Adrenal gland (tissue), 12 donors: ENCODE data around the gene SPG11. TPM values are rescaled to one million over a fixed set of nuclear protein-coding genes. Genes with fewer than 3 reads are reported as not detected.
A peak's percentile ranks its signal among the peaks of the same experiment; 100 is the strongest.
"Not testable (repeated sequence)": the region's sequence is repeated elsewhere in the genome, so short reads cannot be mapped to it uniquely, and the experiment has no call there.

ENCODE experiments used
- DNase-seq, 7 donors: peaks; one replicate each; pipeline ENCODE4 v3.0.0-alpha.2; 2019 to 2020
- H3K27ac ChIP-seq, 5 donors: fragments of 200-600 bp; sonication (generic) in 4 of 5; 1 replicate in 3 of 5; 2 replicates in 2 of 5; pipeline versions ENCODE4 v1.5.1 to v1.8.0; 2016 to 2020; ENCODE audit warnings: mild to moderate bottlenecking in 1 of 5
- H3K27me3 ChIP-seq: fragments of 200-600 bp; 2 replicates; pipeline ENCODE4 v1.8.0; 2021
- H3K36me3 ChIP-seq, 2 donors: fragments of 200-600 bp; replicated peaks in 1 of 2; 1 replicate in 1 of 2; 2 replicates in 1 of 2; pipeline versions ENCODE4 v1.5.1 to v1.8.0; 2018 to 2022
- H3K4me1 ChIP-seq, 2 donors: fragments of 200-600 bp; replicated peaks in 1 of 2; 1 replicate in 1 of 2; 2 replicates in 1 of 2; pipeline versions ENCODE4 v1.5.1 to v1.8.0; 2018 to 2021
- H3K4me3 ChIP-seq, 4 donors: fragments of 200-600 bp; sonication (generic) in 3 of 4; one replicate each; pipeline ENCODE4 v1.5.1; 2016 to 2018
- H3K9me3 ChIP-seq, 3 donors: fragments of 200-600 bp; sonication (generic) in 1 of 3; replicated peaks in 1 of 3; 1 replicate in 2 of 3; 2 replicates in 1 of 3; pipeline versions ENCODE4 v1.5.1 to v1.8.0; 2016 to 2021
- CTCF ChIP-seq, 6 experiments: fragments of 450-650 bp in 4 of 6; fragments of 200-600 bp in 2 of 6; sonication (generic) in 1 of 6; IDR thresholded peaks; 1 replicate in 5 of 6; 2 replicates in 1 of 6; pipeline versions ENCODE4 v1.5.1 to v1.8.0; 2016 to 2021; ENCODE audit warnings: antibody characterized with exemption in 6 of 6, mild to moderate bottlenecking in 2 of 6, moderate library complexity in 1 of 6
- POLR2A ChIP-seq, 2 donors: fragments of 450-650 bp; IDR thresholded peaks; one replicate each; pipeline ENCODE4 v1.6.1; 2017; ENCODE audit warnings: antibody characterized with exemption in 2 of 2, mild to moderate bottlenecking in 2 of 2, moderate library complexity in 1 of 2
- WGBS, 4 donors: extraction: QIAGEN DNeasy Blood & Tissue Kit in 2 of 4; methylation state at CpG; one replicate each; pipeline versions ENCODE4 v1.1.5 to v1.1.7; 2013 to 2017; 5-methylcytosine and 5-hydroxymethylcytosine counted together
- intact Hi-C, 2 donors: fragments of 100-400 bp; cut with DNase I; formaldehyde crosslinking; loops; one replicate each; pipeline versions ENCODE4 v1.14.1 to v1.15.0; 2022 to 2023
- polyA plus RNA-seq, 3 donors: library from polyadenylated mRNA; stranded (reverse); fragments of 200-250 nt in 2 of 3; fragments of 350-450 nt in 1 of 3; fragmentation: Illumina TruSeq in 1 of 3; extraction: RNeasy Lipid Tissue Mini Kit (QIAGEN cat#74804) in 1 of 3; gene quantifications; one replicate each; pipeline ENCODE4 v1.2.3, GENCODE V29; 2013 to 2014
- total RNA-seq, 9 donors: library from RNA; depleted of rRNA in 4 of 9; stranded (reverse); fragments of >200 nt in 4 of 9; fragments of 120-200 nt in 1 of 9; fragmentation: NEBNext Ultra II Directional in 1 of 9; extraction: Animal tissue kit (Norgen Biotek cat#: 25700) in 1 of 9; gene quantifications; one replicate each; pipeline versions ENCODE4 v1.1.0 to v1.2.4, GENCODE V29; 2013 to 2023
- donor health status: healthy with polysubstance abuse.
- donor health status: Bipolar disorder and iron deficiency.
- donor health status: DM: yes; HTN: yes; CAD: no.
- donor health status: DM: no; HTN: no; CAD: no.
- donor health status: DM: no; HTN: no; CAD: no.
- donor health status: DM: yes; HTN: yes; CAD: no.

Gene SPG11
- total and polyA plus RNA-seq, 12 donors: 43.0 to 122 (median 74.0) TPM

- Histone ChIP-seq H3K27me3 (no peaks in the 10 kb centered on the region), H3K4me3 (no peak overlapping the region), H3K9me3 (no peaks in the 10 kb centered on the region), H3K36me3 (peaks cover 0 to 63% of the 10 kb centered on the region in 2 donors), H3K4me1 (no peaks in the 10 kb centered on the region), H3K27ac (no peak overlapping the region)
- DNase-seq: no peak
- intact Hi-C loops: no loop called here
- WGBS, 4 donors: 96 to 98% (median 97%) methylated on average over 4 of the region's 4 CpGs
- no peak for TF ChIP-seq POLR2A (IDR thresholded peaks at IDR 0.05)
- TF ChIP-seq CTCF (IDR thresholded peaks at IDR 0.05): no peak
Measured at GRCh38 chr15:44569316-44569715, 94.1 kb downstream of the SPG11 start.

GRCh38 chr15:44568338-44568737 is 95.1 kb downstream of the SPG11 start:
- H3K27ac ChIP-seq: no peak overlapping the region
- 75 to 89% (median 81%) methylated on average over 3 of the region's 3 CpGs for WGBS, 4 donors
- H3K4me1 ChIP-seq: no peaks in the 10 kb centered on the region
- intact Hi-C loops: no loop called here
- TF ChIP-seq CTCF (IDR thresholded peaks at IDR 0.05) (no peak), POLR2A (IDR thresholded peaks at IDR 0.05) (no peak)
- H3K9me3 ChIP-seq: no peaks in the 10 kb centered on the region
- no peaks in the 10 kb centered on the region for H3K27me3 ChIP-seq
- H3K36me3 ChIP-seq: peaks cover 0 to 72% of the 10 kb centered on the region in 2 donors
- H3K4me3 ChIP-seq: no peak overlapping the region
- no peak for DNase-seq

GRCh38 chr15:44566155-44566540 is 97.3 kb downstream of the SPG11 start:
- WGBS, 4 donors: 68 to 86% (median 69%) methylated on average over 2 to 4 of the region's 4 CpGs
- H3K9me3 ChIP-seq: no peaks in the 10 kb centered on the region
- H3K4me3 ChIP-seq: no peak overlapping the region
- no peaks in the 10 kb centered on the region for H3K27me3 ChIP-seq
- peak in 1 of 7 donors; percentile 29 for DNase-seq
- intact Hi-C loops: no loop called here
- TF ChIP-seq CTCF (IDR thresholded peaks at IDR 0.05): no peak
- TF ChIP-seq POLR2A (IDR thresholded peaks at IDR 0.05): no peak
- peaks cover 0 to 78% of the 10 kb centered on the region in 2 donors for H3K36me3 ChIP-seq
- H3K27ac ChIP-seq: peak overlapping the region in 1 of 5 donors; percentile 26
- no peaks in the 10 kb centered on the region for H3K4me1 ChIP-seq

GRCh38 chr15:44565387-44566154 is 97.9 kb downstream of the SPG11 start:
- WGBS, 4 donors: 69 to 83% (median 79%) methylated on average over 8 of the region's 8 CpGs
- H3K27me3 ChIP-seq: no peaks in the 10 kb centered on the region
- peaks cover 0 to 80% of the 10 kb centered on the region in 2 donors for H3K36me3 ChIP-seq
- intact Hi-C loops: no loop called here
- TF ChIP-seq CTCF (IDR thresholded peaks at IDR 0.05): no peak
- no peak for TF ChIP-seq POLR2A (IDR thresholded peaks at IDR 0.05)
- no peak overlapping the region for H3K4me3 ChIP-seq
- H3K27ac ChIP-seq: peak overlapping the region in 1 of 5 donors; percentile 26
- DNase-seq: no peak
- H3K4me1 ChIP-seq: no peaks in the 10 kb centered on the region
- H3K9me3 ChIP-seq: no peaks in the 10 kb centered on the region

- intact Hi-C loops, DNase-seq: not testable (repeated sequence)
- H3K36me3 ChIP-seq: peaks cover 0 to 96% of the 10 kb centered on the region in 2 donors
Measured at GRCh38 chr15:44560926-44561325, 102.5 kb downstream of the SPG11 start.

More at GRCh38 chr15:44560926-44561325, 102.5 kb downstream of the SPG11 start:
- not testable (repeated sequence) for H3K4me1 ChIP-seq, H3K27me3 ChIP-seq, H3K9me3 ChIP-seq, H3K4me3 ChIP-seq, H3K27ac ChIP-seq
